Glomerular endothelial cell (primary cell): ENCODE data around the gene DDX10. TPM values are rescaled to one million over a fixed set of nuclear protein-coding genes. Genes with fewer than 3 reads are reported as not detected.

Experiments
- DNase-seq: peaks from one replicate; pipeline ENCODE4 v3.0.0-alpha.2; 2011; ENCODE audit warnings: low read depth, low spot score; ENCODE audit errors: extremely low read depth
- total RNA-seq: library from RNA; depleted of rRNA; stranded (reverse); fragments of >200 nt; gene quantifications from 2 replicates; pipeline ENCODE4 v1.2.3, GENCODE V29; 2015

The DDX10 gene
- total RNA-seq, 1 donor from 2014 or later = 32.7 TPM

DNA sequence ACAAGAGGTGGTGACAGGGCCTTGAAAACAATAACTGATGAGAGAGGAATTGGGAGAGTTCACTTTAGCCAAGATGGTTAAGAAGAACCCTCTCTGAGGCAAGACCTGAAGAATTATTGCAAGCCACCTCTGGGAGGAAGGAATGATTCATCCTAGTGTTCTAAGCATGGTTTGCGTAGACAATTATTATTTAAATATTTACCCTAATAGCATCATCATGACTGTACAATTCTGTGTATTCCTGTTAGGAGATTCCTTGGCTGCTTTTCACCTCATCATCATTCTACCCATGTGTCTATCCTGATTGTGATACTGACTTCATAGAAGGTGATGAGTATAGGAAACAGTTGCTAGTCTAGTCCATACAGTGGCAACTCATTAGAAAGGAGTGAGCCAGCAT, 264.4 kb downstream of the DDX10 start:
- peak; percentile 79 for DNase-seq

GRCh38 chr11:108931168-108931567, 266.3 kb downstream of the DDX10 start:
- no peak for DNase-seq

GRCh38 chr11:108933630-108934029, 268.8 kb downstream of the DDX10 start:
- no peak for DNase-seq

GRCh38 chr11:108934289-108934688, 269.4 kb downstream of the DDX10 start:
- DNase-seq = no peak

GRCh38 chr11:108934696-108935095, 269.8 kb downstream of the DDX10 start:
- DNase-seq = no peak

DNA sequence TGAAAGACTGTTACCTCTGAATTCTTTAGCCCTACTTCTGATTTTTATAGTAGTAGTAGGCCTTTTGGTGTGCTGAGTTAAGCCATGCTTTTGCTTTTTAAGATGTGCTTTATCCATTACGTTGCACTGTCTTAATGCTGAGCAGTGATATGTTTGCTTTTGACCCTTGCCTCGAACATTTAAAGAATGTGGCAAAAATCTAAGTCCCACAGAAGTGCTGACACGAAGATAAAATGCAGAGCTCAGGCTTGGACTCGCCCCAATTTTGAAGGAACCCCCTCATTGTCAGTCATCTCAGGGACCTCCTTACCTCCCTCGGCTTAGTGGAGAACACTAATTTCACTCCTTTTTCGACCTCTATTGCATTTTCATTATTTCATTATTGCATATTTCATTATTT, 272.9 kb downstream of the DDX10 start:
- no peak for DNase-seq

DNA sequence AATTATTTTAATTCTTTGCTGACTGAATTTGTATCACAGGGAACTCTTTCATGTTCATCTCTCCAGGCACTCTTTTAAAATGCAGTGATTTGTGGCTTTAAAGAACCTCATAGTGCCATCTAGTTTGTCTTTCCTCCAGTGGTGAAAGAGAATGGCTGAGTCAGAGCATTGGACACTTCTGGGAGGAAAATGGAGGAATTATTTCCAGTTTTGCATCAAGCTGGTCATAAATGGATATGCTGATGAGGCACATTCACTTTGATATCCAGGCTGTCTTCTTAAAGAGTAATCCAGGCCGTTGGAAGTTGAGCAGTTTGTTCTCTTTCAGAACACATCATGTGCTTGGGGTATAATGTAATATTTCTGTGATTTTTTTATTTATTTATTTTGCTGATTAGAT, 273.7 kb downstream of the DDX10 start:
- no peak for DNase-seq

DNA sequence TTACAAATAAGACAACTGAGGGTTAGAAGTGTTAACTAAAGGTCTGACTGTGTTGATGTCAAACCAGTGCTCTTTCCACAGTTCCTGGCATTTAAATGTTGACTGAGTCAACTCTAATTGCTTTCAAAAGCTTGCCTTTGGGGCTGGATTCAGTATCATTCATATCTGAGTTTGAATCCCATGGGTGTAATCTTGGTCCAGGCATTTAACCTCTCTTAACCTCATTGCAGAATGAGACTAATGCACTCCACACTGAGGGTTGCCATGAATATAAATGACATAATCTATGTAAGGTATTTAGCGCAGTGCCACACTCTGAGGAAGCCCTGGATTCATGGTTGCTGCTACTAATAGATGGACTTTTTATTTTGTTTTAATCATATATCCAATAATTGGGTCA, 274.3 kb downstream of the DDX10 start:
- DNase-seq = no peak

- no peak for DNase-seq
These were observed 279.0 kb downstream of the DDX10 start for GRCh38 chr11:108943853-108944252.

DNA sequence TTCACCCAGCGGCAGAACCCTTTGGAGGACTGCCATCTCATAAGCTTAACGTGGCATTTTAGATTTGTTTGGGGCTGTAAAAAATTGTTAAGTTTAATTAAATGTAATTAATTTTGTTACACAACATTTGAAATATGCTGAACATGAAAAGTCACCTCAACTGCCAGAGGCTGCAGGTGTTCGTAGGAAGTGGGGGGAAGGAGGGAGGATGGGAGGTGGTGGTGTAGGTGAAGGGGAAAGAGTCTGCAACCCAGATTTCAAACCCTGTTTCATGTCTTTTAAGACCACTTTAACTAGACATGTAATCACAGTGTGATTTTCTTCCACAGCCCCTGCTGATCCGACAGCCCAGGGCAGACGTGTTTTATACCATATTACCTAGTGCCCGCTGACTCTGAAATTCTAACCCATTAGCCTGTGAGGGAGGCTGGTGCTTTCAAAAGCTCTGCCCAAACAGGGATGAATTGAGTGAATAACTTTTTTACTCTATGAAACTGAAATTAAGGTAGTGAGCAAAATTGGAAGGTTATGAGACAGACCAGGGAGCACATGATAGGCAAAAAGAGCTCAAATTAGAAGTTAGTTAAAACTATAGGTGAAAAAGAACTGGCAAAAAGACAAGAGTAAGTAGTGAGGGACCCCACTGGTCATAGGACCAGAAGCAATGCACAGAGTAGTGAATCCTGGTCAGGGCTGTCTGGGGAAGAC, 279.8 kb downstream of the DDX10 start:
- no peak for DNase-seq

DNA sequence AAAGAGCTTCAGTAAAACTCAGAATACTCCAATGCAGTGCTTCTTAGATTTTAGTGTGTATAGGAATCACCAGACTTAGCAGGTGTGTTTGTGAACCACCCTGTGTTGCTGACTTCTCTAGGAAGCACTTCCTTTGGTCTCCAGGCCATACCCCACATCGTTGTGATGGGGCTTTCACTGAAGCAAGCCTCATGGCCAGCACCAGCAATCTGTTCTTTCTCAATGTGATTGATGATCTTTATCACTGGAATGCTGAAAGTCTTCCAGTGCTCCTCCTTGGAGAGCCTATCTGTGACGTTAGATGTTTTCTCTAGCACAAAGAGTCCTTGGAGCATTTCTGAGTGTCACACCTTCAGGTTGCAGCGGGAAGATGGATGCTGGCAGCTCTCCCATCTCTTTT, 280.5 kb downstream of the DDX10 start:
- no peak for DNase-seq

GRCh38 chr11:108947654-108948570, 283.0 kb downstream of the DDX10 start:
- DNase-seq = no peak

GRCh38 chr11:108958368-108959104, 293.7 kb downstream of the DDX10 start:
- no peak for DNase-seq

- no peak for DNase-seq
These were observed 294.4 kb downstream of the DDX10 start for GRCh38 chr11:108959105-108959761.

DNA sequence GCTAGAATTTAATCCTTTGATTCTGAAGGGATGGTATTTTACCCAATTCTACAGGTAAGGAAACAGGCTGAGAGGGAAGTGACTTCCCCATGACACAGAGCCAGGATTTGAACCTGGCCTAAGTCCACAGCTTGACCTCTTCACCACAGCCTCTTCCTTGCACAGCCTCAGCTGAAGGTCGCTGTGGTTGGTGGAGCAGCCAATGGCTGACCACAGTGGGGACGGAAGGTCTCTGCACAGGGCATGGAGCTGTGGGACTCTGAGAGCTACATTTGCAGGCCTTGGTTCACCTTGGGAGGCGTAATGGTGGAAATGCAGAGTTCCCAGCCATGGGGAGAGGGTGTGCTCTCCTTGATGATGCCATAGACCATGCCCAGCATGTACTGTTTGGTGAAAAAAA, 295.0 kb downstream of the DDX10 start:
- DNase-seq = no peak

GRCh38 chr11:108960501-108960900, 295.6 kb downstream of the DDX10 start:
- DNase-seq = no peak

DNA sequence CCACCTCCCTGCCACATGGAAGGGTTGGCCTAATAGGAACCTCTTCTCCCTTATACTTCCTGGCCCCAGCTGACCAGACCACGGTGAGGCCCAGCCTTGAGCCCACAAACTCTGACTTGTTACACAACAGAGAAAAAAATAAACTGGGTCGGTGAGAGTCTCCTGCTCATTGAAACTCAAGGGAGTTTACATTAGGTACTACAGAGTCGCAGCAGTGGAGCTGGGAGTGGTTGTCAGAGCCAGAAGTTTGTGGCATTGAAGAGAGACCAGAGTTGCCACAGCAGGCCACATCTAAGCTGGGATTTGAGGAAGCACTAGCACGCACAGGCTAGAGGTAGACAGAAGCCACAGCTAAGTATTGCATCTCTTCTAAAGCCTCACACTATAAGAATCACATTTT, 296.2 kb downstream of the DDX10 start:
- DNase-seq = no peak

DNA sequence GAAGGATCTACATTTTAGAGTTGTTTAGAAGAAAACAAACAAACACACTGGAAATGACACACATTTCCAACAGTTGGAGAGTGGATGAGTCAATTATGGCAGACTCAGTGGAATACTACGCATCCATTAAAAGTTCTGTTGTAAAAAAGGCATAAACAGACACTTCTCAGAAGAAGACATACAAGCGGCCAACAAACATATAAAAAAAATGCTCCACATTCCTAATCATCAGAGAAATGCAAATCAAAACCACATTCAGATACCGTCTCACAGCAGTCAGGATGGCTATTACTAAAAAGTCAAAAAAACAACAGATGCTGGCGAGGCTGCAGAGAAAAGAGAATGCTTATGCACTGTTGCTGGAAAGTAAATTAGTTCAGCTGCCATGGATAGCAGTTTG, 298.2 kb downstream of the DDX10 start:
- no peak for DNase-seq

DNA sequence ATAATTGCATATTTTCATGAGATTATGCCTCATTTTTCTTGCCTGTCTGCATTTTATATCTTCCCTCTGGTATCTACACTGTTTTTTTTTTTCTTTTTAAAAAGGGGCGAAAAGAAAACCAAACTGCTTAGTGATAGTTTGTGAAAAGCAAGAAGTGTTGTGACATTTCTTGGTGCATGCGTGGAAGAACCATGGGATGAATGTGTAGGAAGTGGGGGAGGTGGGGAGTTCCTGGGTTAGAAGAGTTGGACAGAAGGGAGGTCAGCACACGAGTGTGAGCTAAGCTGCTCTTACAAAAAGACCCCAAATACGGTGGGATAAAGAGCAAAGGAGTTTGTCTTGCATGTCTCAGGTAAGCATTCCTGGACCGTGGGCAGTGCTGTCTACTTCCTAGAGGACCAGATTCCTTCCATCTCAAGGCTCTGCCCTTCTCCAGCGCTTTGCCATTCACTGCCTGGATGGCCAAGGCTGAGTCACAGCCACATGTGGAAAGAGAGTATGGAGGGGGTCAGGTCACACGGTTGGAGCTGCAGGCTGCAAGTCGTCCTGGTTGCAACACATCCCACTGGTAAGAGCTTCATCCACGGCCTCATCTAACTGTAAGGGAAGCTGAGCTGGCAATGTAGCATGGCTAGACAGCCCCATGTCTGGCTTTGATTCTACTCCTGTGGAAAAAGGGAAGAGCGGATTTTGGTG, 300.6 kb downstream of the DDX10 start:
- no peak for DNase-seq

- no peak for DNase-seq
These were observed 301.3 kb downstream of the DDX10 start for GRCh38 chr11:108966206-108966605.
